GM18861 (cell line): ENCODE measurements around the gene ZBTB45.
"Not testable (repeated sequence)": the region's sequence is repeated elsewhere in the genome, so short reads cannot be mapped to it uniquely, and the experiment has no call there.

Experiments
- ATAC-seq: cut with Tn5 transposase; IDR thresholded peaks from one replicate; pipeline ENCODE4 v1.9.1; 2021; ENCODE audit not compliant: unreplicated experiment

The ZBTB45 gene

DNA sequence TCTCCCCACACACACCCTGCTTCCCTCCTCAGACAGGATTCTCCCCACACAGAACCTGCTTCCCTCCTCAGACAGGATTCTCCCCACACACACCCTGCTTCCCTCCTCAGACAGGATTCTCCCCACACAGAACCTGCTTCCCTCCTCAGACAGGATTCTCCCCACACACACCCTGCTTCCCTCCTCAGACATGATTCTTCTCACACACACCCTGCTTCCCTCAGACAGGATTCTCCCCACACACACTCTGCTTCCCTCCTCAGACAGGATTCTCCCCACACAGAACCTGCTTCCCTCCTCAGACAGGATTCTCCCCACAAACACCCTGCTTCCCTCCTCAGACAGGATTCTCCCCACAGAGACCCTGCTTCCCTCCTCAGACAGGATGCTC, 19.6 kb upstream of the ZBTB45 start:
- ATAC-seq = not testable (repeated sequence)

DNA sequence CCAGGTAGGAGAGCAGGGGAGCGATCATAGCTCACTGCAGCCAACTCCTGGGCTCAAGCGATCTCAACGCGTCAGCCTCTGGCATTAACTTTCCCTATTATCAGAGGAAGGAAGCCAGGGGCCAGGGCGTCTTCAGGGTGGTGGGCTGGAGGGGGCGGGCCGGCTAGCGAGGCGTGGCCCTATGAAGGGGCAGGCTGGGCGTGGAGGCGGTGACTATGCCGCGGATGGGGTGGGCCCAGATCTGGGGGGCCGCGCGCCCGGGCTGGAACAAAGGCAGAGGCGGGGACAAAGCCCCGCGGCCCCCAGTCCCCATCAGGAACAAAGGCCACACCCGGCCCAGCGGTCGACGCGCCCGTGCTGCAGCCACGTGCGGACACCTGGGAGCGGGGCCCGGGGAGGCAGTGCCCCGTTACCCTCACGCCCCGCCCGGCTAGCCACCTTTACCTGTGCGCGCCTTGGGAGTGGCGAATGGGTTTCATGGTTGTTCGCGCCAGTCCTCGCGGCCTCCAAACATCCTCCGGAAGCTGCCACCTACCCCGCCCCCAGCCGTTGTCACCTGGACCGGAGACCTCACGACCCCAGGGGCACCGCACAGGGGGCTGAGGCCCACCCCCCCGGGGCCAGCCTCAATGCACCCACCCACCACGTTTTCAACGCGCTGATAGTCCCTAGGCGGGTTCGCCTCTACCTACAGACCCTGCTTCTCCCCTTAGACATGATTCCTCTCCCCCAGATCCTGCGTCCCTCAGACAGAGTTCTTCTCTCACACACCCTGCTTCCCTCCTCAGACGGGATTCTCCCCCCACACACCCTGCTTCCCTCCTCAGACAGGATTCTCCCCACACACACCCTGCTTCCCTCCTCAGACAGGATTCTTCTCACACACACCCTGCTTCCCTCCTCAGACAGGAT, 18.9 kb upstream of the ZBTB45 start:
- ATAC-seq = no peak

DNA sequence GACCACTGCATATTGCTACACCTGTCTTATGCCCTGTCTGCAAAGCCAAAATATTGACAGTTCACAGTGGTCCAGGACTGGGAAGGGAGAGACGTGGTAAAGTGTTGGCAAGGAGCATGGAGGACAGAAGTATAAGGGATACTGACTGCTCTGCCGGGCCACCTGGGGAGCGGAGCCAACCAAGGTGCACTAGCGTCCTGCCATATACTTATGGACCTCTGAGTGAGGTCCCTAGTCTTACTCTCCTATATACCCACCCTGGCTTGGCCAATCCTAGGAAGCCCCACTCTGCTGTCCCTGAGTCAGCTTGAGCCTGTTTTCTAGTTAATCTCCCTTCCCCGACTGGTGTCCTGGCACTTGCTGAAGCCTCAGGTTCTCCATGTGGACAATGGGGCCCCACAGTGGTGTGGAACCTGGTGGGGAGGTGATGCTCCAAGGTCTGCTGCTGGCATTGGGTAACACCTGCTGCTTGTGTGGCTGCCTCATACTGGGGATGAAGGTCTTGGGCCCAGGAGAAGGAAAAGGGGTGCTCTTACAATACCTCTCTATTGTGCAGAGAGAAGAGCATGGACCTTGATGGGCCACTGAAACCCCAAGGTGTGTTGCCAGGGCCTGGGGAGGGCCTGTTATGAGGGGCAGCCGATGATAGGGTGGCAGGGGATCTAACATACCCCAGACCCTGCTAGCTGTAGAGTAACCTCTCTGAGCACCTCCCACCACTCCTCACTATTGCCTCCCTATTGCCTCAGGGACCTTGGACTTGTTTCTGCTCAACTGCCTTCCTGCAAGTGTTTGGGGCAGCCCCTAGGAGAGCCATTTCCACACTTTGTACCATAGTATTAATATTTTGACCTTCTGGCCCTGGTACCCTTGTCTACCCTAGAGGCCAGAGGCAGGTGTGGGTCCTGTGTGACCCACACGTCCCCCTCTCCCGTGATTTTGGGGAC, 17.5 kb upstream of the ZBTB45 start:
- ATAC-seq = no peak

DNA sequence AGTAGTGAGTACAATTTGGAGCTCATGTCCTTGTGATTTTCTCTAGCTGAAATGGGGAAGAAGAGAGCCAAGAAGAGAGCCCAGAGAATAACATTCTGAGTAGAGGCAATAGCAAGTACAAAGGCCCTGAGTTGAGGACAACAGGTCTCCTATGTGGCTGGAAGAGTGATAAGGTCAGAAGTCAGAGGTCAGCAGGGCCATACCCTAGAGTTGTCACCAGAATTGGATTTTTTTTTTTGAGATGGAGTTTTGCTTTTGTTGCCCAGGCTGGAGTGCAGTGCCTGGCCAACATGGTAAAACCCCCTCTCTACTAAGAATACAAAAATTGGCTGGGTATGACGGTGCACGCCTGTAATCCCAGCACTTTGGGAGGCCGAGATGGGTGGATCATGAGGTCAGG, 16.2 kb upstream of the ZBTB45 start:
- ATAC-seq = no peak

DNA sequence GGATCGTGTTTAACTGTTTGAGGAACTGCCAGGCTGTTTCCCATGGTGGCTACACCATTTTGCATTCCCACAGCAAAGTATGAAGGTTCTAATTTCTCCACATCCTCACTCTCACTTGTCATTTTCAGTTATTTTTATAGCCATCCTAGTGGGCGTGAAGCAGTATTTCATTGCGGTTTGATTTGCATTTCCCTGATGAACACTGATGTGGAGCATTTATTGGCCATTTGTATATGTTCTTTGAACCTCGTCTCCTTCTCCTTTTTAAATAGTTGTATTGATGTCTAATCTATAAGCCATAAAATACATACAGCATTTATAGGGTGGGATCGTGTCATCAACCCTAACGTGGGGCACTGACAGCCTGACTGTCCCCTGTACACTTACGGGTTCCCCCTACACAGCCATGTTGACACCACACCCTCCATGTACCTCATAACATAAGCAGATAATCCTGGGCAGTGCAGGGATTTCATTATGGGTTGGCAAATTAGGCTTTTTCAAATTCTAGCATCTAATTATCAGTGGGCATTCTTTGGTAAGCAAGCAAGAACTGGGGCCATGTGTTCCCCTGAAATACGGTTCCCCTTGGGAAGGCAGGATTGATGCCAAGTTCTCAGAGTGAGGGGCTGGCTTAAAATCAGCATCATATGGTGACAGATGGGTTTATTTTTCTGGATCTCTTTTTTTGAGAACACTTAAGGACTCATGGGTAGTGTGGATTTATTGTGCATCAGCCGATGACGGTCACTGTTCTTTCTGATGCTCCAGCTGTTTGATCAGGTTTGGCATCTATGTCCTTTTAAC, 11.6 kb upstream of the ZBTB45 start:
- ATAC-seq = no peak

DNA sequence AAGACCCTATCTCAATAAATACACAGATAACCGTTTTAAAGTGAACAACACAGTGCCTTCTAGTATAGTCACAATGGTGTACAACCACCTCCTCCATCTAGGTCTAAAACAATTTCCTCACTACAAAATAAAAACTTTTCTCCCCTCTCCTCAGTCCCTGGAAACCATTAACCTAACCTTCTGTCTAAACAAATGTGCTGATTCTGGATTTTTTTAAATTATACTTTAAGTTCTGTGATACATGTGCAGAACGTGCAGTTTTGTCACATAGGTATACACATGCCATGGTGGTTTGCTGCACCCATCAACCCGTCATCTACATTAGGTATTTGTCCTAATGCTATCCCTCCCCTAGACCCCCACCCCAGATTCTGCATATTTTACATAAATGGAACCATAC, 9.8 kb upstream of the ZBTB45 start:
- no peak for ATAC-seq

DNA sequence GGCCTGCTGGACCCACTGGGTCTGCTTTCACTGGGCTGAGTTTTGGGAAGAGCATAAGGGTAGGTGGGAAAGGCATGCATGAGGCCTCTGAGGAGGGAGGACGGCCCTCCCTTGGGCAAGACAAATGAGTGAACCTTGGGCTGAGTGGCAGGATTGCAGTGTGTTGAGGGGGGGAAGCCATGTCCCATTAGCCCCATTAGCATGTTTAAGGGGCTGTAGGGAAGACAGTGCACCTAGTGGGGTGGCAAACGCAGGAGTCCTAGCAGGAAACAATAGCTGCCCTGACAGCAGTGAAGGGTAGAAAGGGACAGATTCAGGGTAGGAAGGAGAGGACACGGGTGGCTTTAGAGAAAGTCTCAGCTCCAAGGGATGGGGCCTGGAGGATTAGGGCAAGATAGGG, 3.1 kb upstream of the ZBTB45 start:
- ATAC-seq = no peak

DNA sequence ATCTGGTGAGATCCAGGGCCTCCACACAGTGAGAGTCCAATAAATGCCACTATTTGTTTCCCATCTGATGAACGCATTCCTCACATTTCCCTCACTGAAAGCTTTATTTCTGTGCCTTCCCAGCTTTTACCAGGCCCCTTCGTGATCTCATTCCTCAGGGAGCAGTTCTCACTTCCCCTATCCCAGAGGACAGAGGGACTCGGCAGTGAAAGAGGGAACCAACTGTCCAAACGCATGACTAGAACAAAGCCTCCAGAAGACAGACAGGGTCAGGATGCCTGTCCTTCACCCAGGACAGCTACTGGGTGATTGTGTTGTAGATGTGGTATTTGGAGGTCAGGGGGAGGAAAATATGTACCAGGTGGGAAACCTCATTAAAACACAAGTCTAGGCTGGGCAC, 2.0 kb upstream of the ZBTB45 start:
- no peak for ATAC-seq

DNA sequence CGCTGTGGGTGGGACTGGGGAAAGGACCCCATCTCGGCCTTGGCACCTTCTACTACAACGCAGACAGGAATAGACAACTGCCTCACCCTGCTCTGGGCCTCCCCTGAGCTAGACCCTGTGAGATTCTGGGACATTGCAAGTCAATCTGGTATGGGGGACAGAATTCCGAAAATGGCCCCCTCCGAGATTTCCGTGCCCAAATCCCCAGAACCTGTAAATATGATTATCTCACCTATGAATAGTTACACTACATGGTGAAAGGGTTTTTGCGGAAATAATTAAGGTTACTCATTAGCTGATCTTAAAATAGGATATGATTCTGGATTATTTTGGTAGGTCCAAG, 618 bp upstream of the ZBTB45 start:
- no peak for ATAC-seq

DNA sequence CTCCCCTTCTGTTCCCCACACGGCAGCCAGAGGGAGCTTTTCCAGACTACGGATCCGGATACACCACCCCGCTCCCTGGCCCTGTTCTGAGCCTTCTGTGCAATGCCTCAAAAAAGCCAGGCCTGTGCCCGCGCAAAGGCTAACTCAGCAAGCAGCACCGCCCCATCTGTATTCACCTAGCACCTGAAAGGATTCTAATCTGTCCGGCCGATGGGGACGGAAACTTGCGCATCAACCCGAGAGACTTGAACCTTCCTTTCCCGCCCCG, 589 bp downstream of the ZBTB45 start:
- peak; percentile 13 for ATAC-seq

DNA sequence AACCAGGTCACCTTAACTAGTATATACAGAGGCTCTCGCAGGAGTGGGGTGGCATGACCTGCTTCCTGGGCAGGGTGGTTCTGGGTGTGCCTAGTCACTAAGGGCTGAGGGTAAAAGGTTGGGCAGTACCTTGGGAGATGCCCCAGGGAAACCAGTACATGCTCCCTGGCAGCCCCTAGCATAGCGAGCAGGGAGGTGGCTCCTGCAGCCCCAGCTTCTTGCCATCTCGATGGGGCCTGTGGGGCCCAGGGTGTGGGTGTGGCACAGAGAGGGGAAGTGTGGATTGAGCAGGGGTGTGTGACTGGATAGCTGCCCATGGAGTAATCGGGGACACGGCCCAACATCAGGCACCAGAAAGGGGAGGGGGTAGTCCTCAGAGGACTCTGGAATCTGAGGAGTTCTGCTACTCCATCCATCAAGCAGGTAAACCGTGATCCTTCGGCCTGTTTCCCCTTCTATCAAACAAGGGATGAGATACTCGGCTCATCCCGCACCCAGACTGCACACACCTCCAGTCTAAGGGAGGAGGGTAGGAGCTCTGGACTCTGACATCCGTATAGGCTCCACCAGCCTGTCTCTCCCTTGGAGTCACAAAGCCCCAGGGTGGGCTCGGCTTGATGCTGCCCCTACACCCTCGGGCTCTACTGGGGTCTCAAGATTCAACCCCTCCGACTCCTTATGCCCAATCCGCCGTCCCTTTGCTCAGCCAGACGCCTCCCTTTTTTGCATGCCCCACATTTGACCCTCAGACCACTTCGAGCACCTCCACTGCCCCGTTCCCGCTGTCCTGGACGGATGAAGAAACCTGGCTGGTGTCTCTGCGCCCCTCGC, 1.1 kb downstream of the ZBTB45 start:
- no peak for ATAC-seq

DNA sequence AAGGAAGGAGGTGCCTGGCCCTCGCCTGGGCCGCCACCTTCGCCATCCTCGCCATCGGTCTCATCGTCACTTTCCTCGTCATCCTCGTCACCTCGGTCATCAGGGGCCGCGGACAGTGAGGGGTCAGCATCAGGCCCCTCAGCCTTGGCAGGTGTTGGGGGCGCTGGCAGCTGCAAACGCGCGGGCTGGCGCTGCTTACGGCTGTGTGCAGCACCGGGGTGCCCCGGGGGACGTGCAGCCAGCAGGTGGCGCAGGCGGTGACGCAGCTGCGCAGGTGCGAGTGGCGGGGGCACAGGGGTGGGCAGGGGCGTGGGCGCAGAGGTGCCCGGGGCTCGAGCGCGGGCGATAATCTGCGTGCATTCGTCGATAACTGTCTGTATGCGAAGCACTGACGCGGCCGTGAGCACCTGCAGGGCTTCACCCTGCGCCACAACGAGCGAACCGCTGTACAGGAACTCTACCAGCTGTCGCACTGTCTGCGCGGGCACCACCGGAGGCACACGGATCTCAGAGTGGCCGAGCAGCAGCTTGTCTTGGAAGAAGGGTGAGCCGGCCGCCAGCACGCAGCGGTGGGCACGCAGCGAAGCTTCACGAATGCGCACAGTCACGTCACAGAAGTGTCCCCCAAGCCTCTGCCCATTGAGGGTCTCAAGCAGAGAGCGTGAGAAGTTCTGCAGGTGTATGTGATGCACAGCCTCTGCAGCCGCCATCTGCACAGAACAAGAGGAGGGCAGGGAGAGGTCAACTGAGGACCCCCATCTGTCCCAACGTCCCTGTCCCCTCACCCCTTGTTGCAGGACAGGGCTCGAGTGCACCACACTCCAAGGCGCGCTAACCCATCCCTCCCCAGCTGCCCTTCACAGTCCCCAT, 2.4 kb downstream of the ZBTB45 start:
- ATAC-seq = no peak

DNA sequence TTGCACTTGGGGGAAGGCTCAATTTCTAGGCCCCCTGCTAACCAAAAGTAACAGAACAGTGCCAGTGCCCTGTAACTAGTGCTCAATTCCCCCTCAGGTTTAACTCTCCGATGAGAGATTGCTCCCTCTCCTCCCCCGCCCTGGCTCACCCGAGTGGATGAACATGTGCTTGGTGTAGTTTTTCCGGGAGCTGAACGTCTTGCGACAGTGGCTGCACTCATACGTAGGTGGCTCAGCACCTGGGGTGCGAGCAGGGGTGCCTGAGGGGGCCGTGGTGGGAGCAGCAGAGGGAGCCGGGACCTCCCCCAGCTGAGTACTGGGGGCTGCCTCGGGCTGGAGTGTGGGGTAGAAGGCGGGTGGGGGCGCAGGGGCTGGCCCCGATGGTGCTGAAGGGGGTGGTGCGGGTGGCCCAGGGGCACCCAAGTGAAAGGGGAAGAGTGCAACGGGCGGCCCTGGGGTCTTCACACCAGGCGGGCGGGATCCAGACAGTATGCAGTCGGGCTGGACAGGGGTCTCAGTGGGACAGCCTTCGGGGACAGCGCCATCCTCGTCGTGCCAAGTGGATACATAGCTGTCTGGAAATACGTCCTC, 3.3 kb downstream of the ZBTB45 start:
- no peak for ATAC-seq

DNA sequence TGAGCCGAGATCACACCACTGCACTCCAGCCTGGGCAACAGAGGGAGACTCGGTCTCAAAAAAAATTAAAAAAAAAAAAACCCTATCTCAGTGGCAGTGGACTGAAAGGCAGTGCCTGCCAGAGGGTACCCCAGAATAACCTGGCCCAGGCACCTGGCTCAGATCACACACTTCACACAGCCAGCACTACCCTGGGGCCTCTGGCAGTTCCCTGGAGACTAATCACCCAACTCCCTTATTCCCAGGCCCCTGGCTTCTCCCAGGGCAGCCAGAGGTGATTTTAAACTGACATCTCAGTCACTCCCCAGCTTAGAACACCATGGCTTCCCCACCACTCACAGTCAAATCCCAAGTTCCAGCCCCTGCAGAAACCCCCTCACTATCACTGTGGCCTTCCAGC, 4.4 kb downstream of the ZBTB45 start:
- ATAC-seq = no peak

DNA sequence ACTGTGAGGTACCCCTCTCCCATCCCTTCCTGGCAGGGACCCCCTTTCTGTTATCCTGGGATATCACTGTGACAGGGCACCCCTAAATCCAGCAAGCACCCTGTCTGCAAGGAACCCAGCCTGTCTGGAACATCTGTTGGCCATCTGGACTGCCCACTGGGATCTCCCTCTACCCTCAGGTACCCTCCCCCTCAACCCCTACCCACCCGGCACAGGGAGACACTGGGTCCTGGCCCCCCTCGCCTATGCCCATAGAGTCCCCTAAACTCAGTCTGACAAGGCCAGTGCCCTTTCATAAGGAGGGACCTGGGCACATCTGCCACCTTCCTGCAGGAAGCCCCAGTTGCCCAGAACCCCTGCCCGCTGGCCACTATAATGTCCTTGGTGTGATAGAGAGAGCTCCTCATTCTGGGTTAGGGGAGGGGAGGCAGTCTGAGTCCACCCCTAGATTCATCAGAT, 5.0 kb downstream of the ZBTB45 start:
- ATAC-seq = no peak

DNA sequence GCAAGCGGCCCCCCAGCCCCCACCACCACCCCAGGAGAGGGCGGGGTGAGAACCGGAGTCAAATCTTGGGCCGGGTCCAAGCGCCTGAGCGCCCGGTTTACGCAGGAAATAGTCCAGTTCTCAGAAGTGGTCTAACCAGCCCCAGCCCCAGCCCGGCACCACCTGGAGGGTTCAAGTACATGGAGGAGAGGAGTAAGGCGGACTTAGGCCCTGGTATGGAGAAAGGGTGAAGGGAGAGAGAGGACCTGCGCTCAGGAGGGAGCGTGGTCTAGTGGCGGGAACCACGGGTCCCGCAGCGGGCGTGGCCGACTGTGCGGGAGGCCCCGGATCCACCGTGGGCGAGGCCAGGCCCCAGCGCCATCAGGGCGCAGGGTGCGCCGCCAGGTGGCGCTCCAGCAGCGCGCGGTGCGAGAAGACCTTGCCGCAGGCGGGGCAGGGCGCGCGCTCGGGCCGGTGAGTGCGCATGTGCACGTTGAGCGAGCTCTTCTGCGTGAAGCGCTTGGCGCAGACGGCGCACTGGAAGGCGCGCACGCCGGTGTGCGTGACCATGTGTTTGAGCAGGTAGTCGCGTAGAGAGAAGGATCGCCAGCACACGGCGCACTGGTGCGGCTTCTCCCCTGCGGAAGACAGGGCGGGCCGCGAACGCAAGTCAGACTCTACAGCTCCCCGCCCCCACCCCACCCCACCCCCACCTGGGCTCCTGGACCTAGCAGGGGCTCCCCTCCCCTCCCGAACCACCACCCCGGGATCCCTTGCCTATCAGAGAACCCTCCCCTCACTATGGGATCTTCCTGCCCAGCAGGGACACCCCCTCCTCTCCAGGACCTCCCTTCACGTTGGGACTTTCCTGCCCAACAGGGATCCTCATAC, 5.7 kb downstream of the ZBTB45 start:
- ATAC-seq = peak; percentile 58

DNA sequence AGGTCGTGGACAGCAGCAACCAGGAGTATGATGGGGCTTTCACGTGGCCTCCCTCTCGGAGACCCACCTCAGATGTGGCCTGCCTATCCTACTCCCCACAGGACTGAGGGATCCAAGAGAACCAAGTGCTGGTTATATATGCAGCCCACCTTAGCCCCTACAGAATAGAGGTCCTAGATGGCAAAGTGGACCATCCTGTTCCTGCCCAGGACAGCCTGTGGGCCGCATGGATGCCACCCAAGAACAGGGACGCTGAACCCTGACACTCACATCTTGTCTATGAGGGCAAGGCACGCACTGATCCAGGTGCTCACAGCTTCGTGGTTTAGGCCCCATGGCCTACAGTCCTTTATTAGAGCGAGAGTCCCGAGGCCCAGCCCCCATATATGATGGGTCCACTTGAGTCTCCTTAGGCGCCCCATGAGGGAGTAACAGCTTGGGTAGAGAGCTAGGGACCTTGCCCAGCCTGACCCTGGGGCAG, 6.4 kb downstream of the ZBTB45 start:
- no peak for ATAC-seq
